Panc1 (cell line): ENCODE measurements around the gene NT5C2. TPM values are rescaled to one million over a fixed set of nuclear protein-coding genes. Genes with fewer than 3 reads are reported as not detected.
A peak's percentile ranks its signal among the peaks of the same experiment; 100 is the strongest.

ENCODE experiments used
- ATAC-seq: fragments of 200-7000 bp; cut with Tn5 transposase; 2 replicates; pipeline ENCODE4 v1.9.1; 2020; ENCODE audit warnings: mild to moderate bottlenecking, moderate library complexity
- BruUV-seq: library from RNA; stranded (reverse); fragments of 400-500 nt; replicated peaks from 2 replicates; lab custom pipeline; 2021; lab: Mats Ljungman, UMichigan
- CTCF ChIA-PET: fragments of 300-600 bp; sonication (Branson Sonifier 250); formaldehyde crosslinking; loops from one replicate; lab custom pipeline; 2022; ENCODE audit warnings: antibody characterized with exemption; lab: Charles Lee
- POLR2A ChIA-PET: fragments of 300-600 bp; sonication (Branson Sonifier 250); formaldehyde crosslinking; loops from one replicate; lab custom pipeline; 2022; ENCODE audit warnings: antibody characterized with exemption; lab: Charles Lee
- DNase-seq: peaks from one replicate; pipeline ENCODE4 v3.0.0-alpha.2; 2010; ENCODE audit warnings: low read depth, low spot score
- H3K27ac ChIP-seq: 2 replicates; pipeline ENCODE4 v1.5.1; 2011; ENCODE audit warnings: mild to moderate bottlenecking, low read length, inconsistent platforms
- H3K27me3 ChIP-seq: fragments of 200-500 bp; sonication (Bioruptor generic); 2 replicates; pipeline ENCODE4 v1.6.0; 2014; ENCODE audit warnings: low read length, inconsistent platforms; ENCODE audit not compliant: control insufficient read depth, insufficient read depth
- H3K36me3 ChIP-seq: fragments of 200-500 bp; sonication (Bioruptor generic); 2 replicates; pipeline ENCODE4 v1.5.1; 2014; ENCODE audit warnings: inconsistent platforms, mild to moderate bottlenecking, low read length, moderate library complexity; ENCODE audit not compliant: control insufficient read depth, insufficient read depth
- H3K4me1 ChIP-seq: 2 replicates; pipeline ENCODE4 v1.5.1; 2011; ENCODE audit warnings: inconsistent platforms, mild to moderate bottlenecking, low read length, moderate library complexity; ENCODE audit not compliant: control insufficient read depth, insufficient read depth
- H3K4me3 ChIP-seq, 2 experiments: 2 replicates each; pipeline ENCODE4 v1.5.1; 2011 to 2012; ENCODE audit warnings: low read depth in 2 of 2, low read length in 2 of 2, mild to moderate bottlenecking in 2 of 2, inconsistent platforms in 1 of 2, moderate library complexity in 1 of 2
- H3K9me3 ChIP-seq: fragments of 200-500 bp; sonication (Bioruptor generic); 2 replicates; pipeline ENCODE4 v1.5.1; 2014; ENCODE audit warnings: low read depth, mild to moderate bottlenecking, inconsistent platforms, low read length, moderate library complexity; ENCODE audit not compliant: control insufficient read depth, insufficient read depth
- CTCF ChIP-seq: fragments of 450-650 bp; IDR thresholded peaks from 2 replicates; pipeline ENCODE4 v1.5.1; 2017; ENCODE audit warnings: mild to moderate bottlenecking
- POLR2AphosphoS5 ChIP-seq: IDR thresholded peaks from 2 replicates; pipeline ENCODE4 v1.6.1; 2012; ENCODE audit warnings: mild to moderate bottlenecking, low read depth, low read length, moderate library complexity
- REST ChIP-seq, 2 experiments: IDR thresholded peaks; 2 replicates each; pipeline ENCODE4 v1.6.1; 2011 to 2012; ENCODE audit warnings: low read depth in 2 of 2, control low read depth in 1 of 2, low read length in 1 of 2, mild to moderate bottlenecking in 1 of 2, moderate library complexity in 1 of 2; ENCODE audit not compliant: insufficient read depth in 1 of 2
- SIN3A ChIP-seq: IDR thresholded peaks from 2 replicates; pipeline ENCODE4 v1.6.1; 2012; ENCODE audit warnings: low read depth, mild to moderate bottlenecking, low read length, moderate library complexity, borderline replicate concordance; ENCODE audit not compliant: insufficient read depth
- TCF7L2 ChIP-seq: IDR thresholded peaks from 2 replicates; pipeline ENCODE4 v1.6.1; 2011; ENCODE audit warnings: mild to moderate bottlenecking, low read depth, low read length, inconsistent platforms
- in situ Hi-C: cut with HindIII; loops from 2 replicates; pipeline ENCODE4 v1.10.0; 2016; ENCODE audit warnings: low sequenced_read_pairs, low pct_unique_long_range_greater_than_20kb
- intact Hi-C: fragments of 100-400 bp; cut with micrococcal nuclease; formaldehyde crosslinking; loops from one replicate; pipeline ENCODE4 v1.10.0; 2022; ENCODE audit not compliant: unreplicated experiment
- total RNA-seq: library from RNA; stranded (reverse); gene quantifications from one replicate; pipeline ENCODE4 v1.2.1, GENCODE V29; 2021; ENCODE audit not compliant: unreplicated experiment

The NT5C2 gene
- total RNA-seq, 1 experiment from 2014 or later, result 150 TPM

GRCh38 chr10:103127241-103127640 is 65.8 kb downstream of the NT5C2 start:
- ATAC-seq, result no peak
- Histone ChIP-seq H3K36me3 (peaks cover 7% of the 10 kb centered on the region; the same call in 1 of the 2 replicates), H3K27me3 (no peaks in the 10 kb centered on the region), H3K9me3 (no peaks in the 10 kb centered on the region), H3K27ac (no peak overlapping the region), H3K4me3 (no peak overlapping the region), H3K4me1 (peaks cover 32% of the 10 kb centered on the region)
- no peak for DNase-seq
- in situ Hi-C loops (no loop called here), intact Hi-C loops (no loop called here)
- ChIA-PET POLR2A (interaction anchor here (0.6 kb wide), 1 partner anchor 56 kb away, joined by 3 read pairs; no protein-coding TSS in a partner anchor), CTCF (no interaction called here)
- BruUV-seq, result no TSS peak
- TF ChIP-seq REST (IDR thresholded peaks at IDR 0.05; ENCODE audit: insufficient read depth in 1 of 2, low read depth in 2 of 2, low read length in 1 of 2) (no peak), CTCF (no peak), POLR2AphosphoS5 (no peak), SIN3A (no peak), TCF7L2 (no peak)

- in situ Hi-C loops, result no loop called here
- POLR2A ChIA-PET, result interaction anchor here (0.5 to 0.9 kb wide), 3 partner anchors 15 to 153 kb away, joined by 4 to 12 read pairs (median 4); no protein-coding TSS in a partner anchor
- Histone ChIP-seq H3K4me3 (no peak overlapping the region), H3K4me1 (peaks cover 42% of the 10 kb centered on the region), H3K36me3 (peaks cover 7% of the 10 kb centered on the region; the same call in 1 of the 2 replicates), H3K27me3 (no peaks in the 10 kb centered on the region), H3K27ac (no peak overlapping the region; the same call in 1 of the 2 replicates), H3K9me3 (no peaks in the 10 kb centered on the region)
- TSS peak; percentile 21 for BruUV-seq
- CTCF ChIA-PET, result no interaction called here
- DNase-seq, result no peak
- TF ChIP-seq SIN3A, result no peak
- no peak for TF ChIP-seq POLR2AphosphoS5
- TF ChIP-seq REST (IDR thresholded peaks at IDR 0.05; ENCODE audit: insufficient read depth in 1 of 2, low read depth in 2 of 2, low read length in 1 of 2), result no peak
- TF ChIP-seq CTCF, result no peak
- TF ChIP-seq TCF7L2, result no peak
- intact Hi-C loops, result no loop called here
- ATAC-seq, result no peak
Measured at GRCh38 chr10:103125323-103126267, 67.5 kb downstream of the NT5C2 start.
